Measurements from ENCODE around the gene ABHD10.

DNA sequence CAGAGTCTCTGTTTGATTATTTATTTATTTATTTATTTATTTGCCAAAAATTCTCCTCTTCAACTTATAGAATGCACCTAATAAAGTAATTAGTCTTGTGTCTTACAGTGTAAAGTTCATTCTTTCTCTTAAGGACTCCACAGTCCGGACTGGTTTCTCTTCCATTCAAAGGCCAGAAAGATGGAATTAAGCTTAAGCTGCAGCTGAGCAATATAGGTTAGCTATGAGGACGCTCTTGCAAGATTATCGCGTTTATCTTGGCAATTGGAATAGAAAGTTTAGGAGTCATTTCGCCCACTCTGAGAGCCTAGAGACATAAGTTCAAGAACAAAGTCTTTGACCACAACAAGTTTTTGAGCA lies 34.9 kb downstream of the ABHD10 start:
- TF ChIP-seq, protein P1, sequence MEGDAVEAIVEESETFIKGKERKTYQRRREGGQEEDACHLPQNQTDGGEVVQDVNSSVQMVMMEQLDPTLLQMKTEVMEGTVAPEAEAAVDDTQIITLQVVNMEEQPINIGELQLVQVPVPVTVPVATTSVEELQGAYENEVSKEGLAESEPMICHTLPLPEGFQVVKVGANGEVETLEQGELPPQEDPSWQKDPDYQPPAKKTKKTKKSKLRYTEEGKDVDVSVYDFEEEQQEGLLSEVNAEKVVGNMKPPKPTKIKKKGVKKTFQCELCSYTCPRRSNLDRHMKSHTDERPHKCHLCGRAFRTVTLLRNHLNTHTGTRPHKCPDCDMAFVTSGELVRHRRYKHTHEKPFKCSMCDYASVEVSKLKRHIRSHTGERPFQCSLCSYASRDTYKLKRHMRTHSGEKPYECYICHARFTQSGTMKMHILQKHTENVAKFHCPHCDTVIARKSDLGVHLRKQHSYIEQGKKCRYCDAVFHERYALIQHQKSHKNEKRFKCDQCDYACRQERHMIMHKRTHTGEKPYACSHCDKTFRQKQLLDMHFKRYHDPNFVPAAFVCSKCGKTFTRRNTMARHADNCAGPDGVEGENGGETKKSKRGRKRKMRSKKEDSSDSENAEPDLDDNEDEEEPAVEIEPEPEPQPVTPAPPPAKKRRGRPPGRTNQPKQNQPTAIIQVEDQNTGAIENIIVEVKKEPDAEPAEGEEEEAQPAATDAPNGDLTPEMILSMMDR (IDR thresholded peaks at IDR 0.05): peak; percentile 62
- no peak for TF ChIP-seq POLR2AphosphoS5 (IDR thresholded peaks at IDR 0.05; ENCODE audit: low read depth, low read length)
